ENCODE measurements around the gene MCF2L.

Gene MCF2L

DNA sequence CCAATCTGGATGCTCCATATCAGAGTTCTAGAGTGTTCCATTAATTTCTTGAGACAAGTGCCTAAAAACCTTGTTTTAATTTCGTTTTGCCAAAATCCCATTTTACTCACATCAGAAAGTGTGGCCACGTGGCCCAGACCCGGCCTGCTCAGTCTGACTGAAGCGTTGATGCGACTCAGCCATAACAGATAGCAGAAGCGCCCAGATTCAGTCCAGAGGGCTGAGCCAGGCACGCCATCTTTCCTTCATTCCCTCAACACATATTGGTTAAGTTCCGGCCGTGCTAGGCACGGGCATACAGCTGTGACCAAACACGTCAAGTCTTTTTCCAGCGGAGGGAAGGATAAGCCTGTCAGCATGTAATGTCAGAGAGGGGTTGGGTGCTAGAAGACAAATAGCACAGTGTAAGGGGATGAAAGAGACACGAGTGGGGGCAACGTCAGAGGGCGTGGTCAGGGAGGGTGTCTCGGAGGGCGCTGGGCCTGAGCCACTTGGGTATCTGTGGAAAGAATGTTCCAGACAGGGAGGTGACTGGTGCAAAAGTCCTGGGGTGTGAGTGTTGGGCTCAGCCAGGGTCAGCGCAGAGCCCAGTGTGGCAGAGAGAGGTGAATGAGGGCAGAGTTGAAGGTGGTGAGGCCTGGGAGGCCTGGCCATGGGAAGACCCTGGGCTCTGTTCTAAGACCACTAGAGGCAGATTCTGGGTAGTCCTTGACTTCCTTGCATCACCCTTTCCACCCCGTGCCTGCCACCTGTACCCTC is 156.7 kb downstream of the MCF2L start:
- H3K27ac ChIP-seq (replicated peaks) = no peak overlapping the region
- no peak for DNase-seq (ENCODE audit: low read depth in 1 of 2, low spot score in 1 of 2)
- TF ChIP-seq POLR2AphosphoS5 (IDR thresholded peaks at IDR 0.05; ENCODE audit: low read depth) = no peak
- TF ChIP-seq, protein P1, sequence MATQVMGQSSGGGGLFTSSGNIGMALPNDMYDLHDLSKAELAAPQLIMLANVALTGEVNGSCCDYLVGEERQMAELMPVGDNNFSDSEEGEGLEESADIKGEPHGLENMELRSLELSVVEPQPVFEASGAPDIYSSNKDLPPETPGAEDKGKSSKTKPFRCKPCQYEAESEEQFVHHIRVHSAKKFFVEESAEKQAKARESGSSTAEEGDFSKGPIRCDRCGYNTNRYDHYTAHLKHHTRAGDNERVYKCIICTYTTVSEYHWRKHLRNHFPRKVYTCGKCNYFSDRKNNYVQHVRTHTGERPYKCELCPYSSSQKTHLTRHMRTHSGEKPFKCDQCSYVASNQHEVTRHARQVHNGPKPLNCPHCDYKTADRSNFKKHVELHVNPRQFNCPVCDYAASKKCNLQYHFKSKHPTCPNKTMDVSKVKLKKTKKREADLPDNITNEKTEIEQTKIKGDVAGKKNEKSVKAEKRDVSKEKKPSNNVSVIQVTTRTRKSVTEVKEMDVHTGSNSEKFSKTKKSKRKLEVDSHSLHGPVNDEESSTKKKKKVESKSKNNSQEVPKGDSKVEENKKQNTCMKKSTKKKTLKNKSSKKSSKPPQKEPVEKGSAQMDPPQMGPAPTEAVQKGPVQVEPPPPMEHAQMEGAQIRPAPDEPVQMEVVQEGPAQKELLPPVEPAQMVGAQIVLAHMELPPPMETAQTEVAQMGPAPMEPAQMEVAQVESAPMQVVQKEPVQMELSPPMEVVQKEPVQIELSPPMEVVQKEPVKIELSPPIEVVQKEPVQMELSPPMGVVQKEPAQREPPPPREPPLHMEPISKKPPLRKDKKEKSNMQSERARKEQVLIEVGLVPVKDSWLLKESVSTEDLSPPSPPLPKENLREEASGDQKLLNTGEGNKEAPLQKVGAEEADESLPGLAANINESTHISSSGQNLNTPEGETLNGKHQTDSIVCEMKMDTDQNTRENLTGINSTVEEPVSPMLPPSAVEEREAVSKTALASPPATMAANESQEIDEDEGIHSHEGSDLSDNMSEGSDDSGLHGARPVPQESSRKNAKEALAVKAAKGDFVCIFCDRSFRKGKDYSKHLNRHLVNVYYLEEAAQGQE (IDR thresholded peaks at IDR 0.05; ENCODE audit: insufficient replicate concordance, low read depth) = no peak
- TF ChIP-seq, protein P2, sequence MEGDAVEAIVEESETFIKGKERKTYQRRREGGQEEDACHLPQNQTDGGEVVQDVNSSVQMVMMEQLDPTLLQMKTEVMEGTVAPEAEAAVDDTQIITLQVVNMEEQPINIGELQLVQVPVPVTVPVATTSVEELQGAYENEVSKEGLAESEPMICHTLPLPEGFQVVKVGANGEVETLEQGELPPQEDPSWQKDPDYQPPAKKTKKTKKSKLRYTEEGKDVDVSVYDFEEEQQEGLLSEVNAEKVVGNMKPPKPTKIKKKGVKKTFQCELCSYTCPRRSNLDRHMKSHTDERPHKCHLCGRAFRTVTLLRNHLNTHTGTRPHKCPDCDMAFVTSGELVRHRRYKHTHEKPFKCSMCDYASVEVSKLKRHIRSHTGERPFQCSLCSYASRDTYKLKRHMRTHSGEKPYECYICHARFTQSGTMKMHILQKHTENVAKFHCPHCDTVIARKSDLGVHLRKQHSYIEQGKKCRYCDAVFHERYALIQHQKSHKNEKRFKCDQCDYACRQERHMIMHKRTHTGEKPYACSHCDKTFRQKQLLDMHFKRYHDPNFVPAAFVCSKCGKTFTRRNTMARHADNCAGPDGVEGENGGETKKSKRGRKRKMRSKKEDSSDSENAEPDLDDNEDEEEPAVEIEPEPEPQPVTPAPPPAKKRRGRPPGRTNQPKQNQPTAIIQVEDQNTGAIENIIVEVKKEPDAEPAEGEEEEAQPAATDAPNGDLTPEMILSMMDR (IDR thresholded peaks at IDR 0.05; ENCODE audit: insufficient read depth, low read length) = no peak
- no peak for TF ChIP-seq SPI1 (IDR thresholded peaks at IDR 0.05; ENCODE audit: borderline replicate concordance, low read depth)
- TF ChIP-seq GABPA (IDR thresholded peaks at IDR 0.05; ENCODE audit: low read depth) = no peak
- H3K27me3 ChIP-seq (ENCODE audit: insufficient read depth, poor library complexity, severe bottlenecking) = peaks cover 6% of the 10 kb centered on the region
- no peak overlapping the region for H3K4me3 ChIP-seq (replicated peaks; ENCODE audit: insufficient read depth, low read length)

DNA sequence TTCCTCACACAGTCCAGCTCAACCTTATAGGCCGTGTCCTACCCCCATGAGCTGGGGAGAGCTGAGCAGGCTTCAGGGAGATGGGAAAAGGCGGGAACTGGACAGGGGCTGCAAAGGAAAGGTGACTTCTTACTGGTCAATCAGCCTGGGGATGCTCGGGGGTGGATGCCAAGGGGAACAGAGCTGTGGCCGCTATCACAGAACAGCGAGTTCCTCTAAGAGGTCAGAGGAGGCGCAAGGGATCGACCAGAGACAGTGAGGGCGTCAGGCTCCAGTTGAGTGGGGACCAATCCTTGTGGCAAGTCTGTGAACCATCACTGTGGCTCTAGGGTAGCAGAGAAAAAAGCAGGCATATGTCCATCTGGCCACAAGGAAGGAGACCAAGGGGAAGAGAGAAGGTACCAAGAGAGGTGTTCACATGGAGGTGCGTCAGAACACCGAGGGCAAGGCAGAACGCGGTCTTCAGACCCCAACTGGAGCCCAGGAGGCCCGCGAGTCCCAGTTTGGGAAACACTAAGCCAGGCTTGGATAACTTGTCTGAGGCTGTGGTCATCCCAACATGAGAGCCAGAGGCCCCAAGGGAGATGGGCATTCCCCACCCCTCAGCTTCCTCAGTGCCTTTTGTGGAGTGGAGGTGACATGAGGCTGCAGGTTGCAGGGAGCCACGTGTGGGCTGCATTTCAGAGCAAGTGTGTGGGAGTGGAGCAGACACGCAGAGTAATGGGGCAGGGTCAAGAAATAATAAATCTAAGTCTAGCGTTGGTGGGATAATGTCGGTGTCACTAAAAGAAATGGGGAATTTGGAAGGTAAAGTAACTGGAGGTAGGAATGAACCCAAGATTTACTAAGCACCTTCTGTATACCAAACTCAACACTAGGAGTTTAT is 157.5 kb downstream of the MCF2L start:
- TF ChIP-seq GABPA (IDR thresholded peaks at IDR 0.05; ENCODE audit: low read depth) = no peak
- no peak for TF ChIP-seq SPI1 (IDR thresholded peaks at IDR 0.05; ENCODE audit: borderline replicate concordance, low read depth)
- TF ChIP-seq, protein P2 (IDR thresholded peaks at IDR 0.05; ENCODE audit: insufficient read depth, low read length) = no peak
- TF ChIP-seq, protein P1 (IDR thresholded peaks at IDR 0.05; ENCODE audit: insufficient replicate concordance, low read depth) = no peak
- no peak for TF ChIP-seq POLR2AphosphoS5 (IDR thresholded peaks at IDR 0.05; ENCODE audit: low read depth)
- Histone ChIP-seq H3K27me3 (ENCODE audit: insufficient read depth, poor library complexity, severe bottlenecking) (peaks cover 7% of the 10 kb centered on the region), H3K4me3 (replicated peaks; ENCODE audit: insufficient read depth, low read length) (no peak overlapping the region), H3K27ac (replicated peaks) (no peak overlapping the region)
- DNase-seq (ENCODE audit: low read depth in 1 of 2, low spot score in 1 of 2) = no peak

DNA sequence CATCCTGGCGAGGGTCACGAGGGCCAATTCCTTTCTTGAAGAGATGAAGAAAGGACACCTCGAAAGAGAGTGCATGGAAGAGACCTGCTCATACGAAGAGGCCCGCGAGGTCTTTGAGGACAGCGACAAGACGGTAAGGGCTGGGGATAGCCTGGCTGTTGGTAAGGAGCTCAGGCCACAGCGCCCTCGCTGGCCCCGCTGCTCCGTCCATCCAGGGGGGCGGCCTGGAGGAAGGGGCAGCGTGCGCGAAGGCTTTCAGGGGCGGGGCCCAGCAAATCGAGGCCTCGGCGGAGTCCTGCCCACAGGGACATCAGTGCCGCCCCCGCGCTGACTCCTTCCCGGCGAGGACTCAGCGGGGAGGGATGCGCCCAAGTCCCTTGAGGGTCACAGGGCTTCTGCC is 160.5 kb downstream of the MCF2L start:
- peaks cover 8% of the 10 kb centered on the region for H3K27me3 ChIP-seq (ENCODE audit: insufficient read depth, poor library complexity, severe bottlenecking)
- no peak overlapping the region for H3K27ac ChIP-seq (replicated peaks)
- TF ChIP-seq, protein P2 (IDR thresholded peaks at IDR 0.05; ENCODE audit: insufficient read depth, low read length) = no peak
- TF ChIP-seq GABPA (IDR thresholded peaks at IDR 0.05; ENCODE audit: low read depth) (no peak), SPI1 (IDR thresholded peaks at IDR 0.05; ENCODE audit: borderline replicate concordance, low read depth) (no peak), POLR2AphosphoS5 (IDR thresholded peaks at IDR 0.05; ENCODE audit: low read depth) (no peak)
- TF ChIP-seq, protein P1 (IDR thresholded peaks at IDR 0.05; ENCODE audit: insufficient replicate concordance, low read depth) = no peak
- no peak overlapping the region for H3K4me3 ChIP-seq (replicated peaks; ENCODE audit: insufficient read depth, low read length)
- no peak for DNase-seq (ENCODE audit: low read depth in 1 of 2, low spot score in 1 of 2)

Data from HL-60 (cell line).